ENCODE results near the gene RDH5. TPM values are rescaled to one million over a fixed set of nuclear protein-coding genes. Genes with fewer than 3 reads are reported as not detected.

RDH5 gene
- total RNA-seq (1.8 TPM), polyA plus RNA-seq (7.6 TPM)
- long read RNA-seq, donor 1 = 0 reads
- long read RNA-seq, donor 2 = 0 reads
- long read RNA-seq, donor 3, partial matches to known transcripts = 202 of 375 reads
- long read RNA-seq, donor 3, other reads (novel, unspliced or antisense) = 170 of 375 reads
- long read RNA-seq, donor 4 = 0 reads
- long read RNA-seq, donor 5, partial matches to known transcripts = 0 of 7 reads
- long read RNA-seq, donor 5, other reads (novel, unspliced or antisense) = 0 of 7 reads
- long read RNA-seq, donor 6, partial matches to known transcripts = 0 of 2 reads
- long read RNA-seq, donor 6, other reads (novel, unspliced or antisense) = 0 of 2 reads
- long read RNA-seq, donor 7, partial matches to known transcripts = 464 of 489 reads
- long read RNA-seq, donor 7, other reads (novel, unspliced or antisense) = 25 of 489 reads
- long read RNA-seq, donor 8 = 0 reads
- long read RNA-seq, donor 9, partial matches to known transcripts = 205 of 212 reads
- long read RNA-seq, donor 9, other reads (novel, unspliced or antisense) = 7 of 212 reads
- long read RNA-seq, donor 10 = 0 reads

- Histone ChIP-seq H3K4me3 (ENCODE audit: low read length in 2 of 2) (no peak within 1 kb of the TSS), H3K4me1 (ENCODE audit: control insufficient read depth in 2 of 2, insufficient read depth in 2 of 2, low read length in 2 of 2) (peaks cover 16 to 47% of the 10 kb centered on the region in 2 donors), H3K27ac (ENCODE audit: low read depth in 1 of 2, low read length in 1 of 2) (no peak within 1 kb of the TSS), H3K27me3 (ENCODE audit: control insufficient read depth in 2 of 2, insufficient read depth in 1 of 2, low read length in 1 of 2) (no peaks in the 10 kb centered on the region), H3K36me3 (ENCODE audit: control insufficient read depth in 2 of 2, insufficient read depth in 2 of 2, low read length in 1 of 2) (peaks cover 30 to 42% of the 10 kb centered on the region in 2 donors), H3K9me3 (ENCODE audit: control insufficient read depth in 2 of 2, insufficient read depth in 1 of 2, low read length in 1 of 2) (peaks cover 0 to 6% of the 10 kb centered on the region in 2 donors)
- no peak for DNase-seq (ENCODE audit: low read depth in 6 of 9, low spot score in 9 of 9)
- 89% methylated on average over 6 of the region's 6 CpGs for WGBS
These were observed at the start of gene RDH5 for GRCh38 chr12:55720071-55720564. Gene RDH5, plus strand, starts transcription at chr12:55720393. Its CDS starts 792 bp downstream, at chr12:55721185.

GRCh38 chr12:55671746-55672145, 48.4 kb upstream of the RDH5 start:
- peaks cover 0 to 4% of the 10 kb centered on the region in 2 donors for H3K27me3 ChIP-seq (ENCODE audit: control insufficient read depth in 2 of 2, insufficient read depth in 1 of 2, low read length in 1 of 2)
- WGBS = 86% methylated on average over 4 of the region's 4 CpGs
- no peak for DNase-seq (ENCODE audit: low read depth in 6 of 9, low spot score in 9 of 9)
- no peaks in the 10 kb centered on the region for H3K9me3 ChIP-seq (ENCODE audit: control insufficient read depth in 2 of 2, insufficient read depth in 1 of 2, low read length in 1 of 2)
- no peak overlapping the region for H3K4me3 ChIP-seq (ENCODE audit: low read length in 2 of 2)
- no peaks in the 10 kb centered on the region for H3K4me1 ChIP-seq (ENCODE audit: control insufficient read depth in 2 of 2, insufficient read depth in 2 of 2, low read length in 2 of 2)
- H3K27ac ChIP-seq (ENCODE audit: low read depth in 1 of 2, low read length in 1 of 2) = no peak overlapping the region
- no peaks in the 10 kb centered on the region for H3K36me3 ChIP-seq (ENCODE audit: control insufficient read depth in 2 of 2, insufficient read depth in 2 of 2, low read length in 1 of 2)

- Histone ChIP-seq H3K4me3 (ENCODE audit: low read length in 2 of 2) (no peak overlapping the region), H3K27me3 (ENCODE audit: control insufficient read depth in 2 of 2, insufficient read depth in 1 of 2, low read length in 1 of 2) (peaks cover 0 to 4% of the 10 kb centered on the region in 2 donors), H3K4me1 (ENCODE audit: control insufficient read depth in 2 of 2, insufficient read depth in 2 of 2, low read length in 2 of 2) (no peaks in the 10 kb centered on the region), H3K27ac (ENCODE audit: low read depth in 1 of 2, low read length in 1 of 2) (no peak overlapping the region), H3K36me3 (ENCODE audit: control insufficient read depth in 2 of 2, insufficient read depth in 2 of 2, low read length in 1 of 2) (no peaks in the 10 kb centered on the region), H3K9me3 (ENCODE audit: control insufficient read depth in 2 of 2, insufficient read depth in 1 of 2, low read length in 1 of 2) (no peaks in the 10 kb centered on the region)
- DNase-seq (ENCODE audit: low read depth in 6 of 9, low spot score in 9 of 9) = no peak
These were observed 46.6 kb upstream of the RDH5 start for GRCh38 chr12:55673638-55674037.

- no peak for DNase-seq (ENCODE audit: low read depth in 6 of 9, low spot score in 9 of 9)
- Histone ChIP-seq H3K27me3 (ENCODE audit: control insufficient read depth in 2 of 2, insufficient read depth in 1 of 2, low read length in 1 of 2) (peaks cover 0 to 4% of the 10 kb centered on the region in 2 donors), H3K27ac (ENCODE audit: low read depth in 1 of 2, low read length in 1 of 2) (no peak overlapping the region), H3K36me3 (ENCODE audit: control insufficient read depth in 2 of 2, insufficient read depth in 2 of 2, low read length in 1 of 2) (no peaks in the 10 kb centered on the region), H3K9me3 (ENCODE audit: control insufficient read depth in 2 of 2, insufficient read depth in 1 of 2, low read length in 1 of 2) (no peaks in the 10 kb centered on the region), H3K4me1 (ENCODE audit: control insufficient read depth in 2 of 2, insufficient read depth in 2 of 2, low read length in 2 of 2) (no peaks in the 10 kb centered on the region), H3K4me3 (ENCODE audit: low read length in 2 of 2) (no peak overlapping the region)
- 97% methylated on average over 8 of the region's 8 CpGs for WGBS
These were observed 44.5 kb upstream of the RDH5 start for GRCh38 chr12:55675666-55676065.

- H3K36me3 ChIP-seq (ENCODE audit: control insufficient read depth in 2 of 2, insufficient read depth in 2 of 2, low read length in 1 of 2) = no peaks in the 10 kb centered on the region
- H3K27ac ChIP-seq (ENCODE audit: low read depth in 1 of 2, low read length in 1 of 2) = no peak overlapping the region
- H3K4me3 ChIP-seq (ENCODE audit: low read length in 2 of 2) = no peak overlapping the region
- DNase-seq (ENCODE audit: low read depth in 6 of 9, low spot score in 9 of 9) = no peak
- H3K27me3 ChIP-seq (ENCODE audit: control insufficient read depth in 2 of 2, insufficient read depth in 1 of 2, low read length in 1 of 2) = peaks cover 0 to 12% of the 10 kb centered on the region in 2 donors
- H3K4me1 ChIP-seq (ENCODE audit: control insufficient read depth in 2 of 2, insufficient read depth in 2 of 2, low read length in 2 of 2) = peaks cover 4 to 6% of the 10 kb centered on the region in 2 donors
- WGBS = 78% methylated on average over 6 of the region's 6 CpGs
- H3K9me3 ChIP-seq (ENCODE audit: control insufficient read depth in 2 of 2, insufficient read depth in 1 of 2, low read length in 1 of 2) = no peaks in the 10 kb centered on the region
These were observed 43.5 kb upstream of the RDH5 start for GRCh38 chr12:55676707-55677106.

- peaks cover 0 to 18% of the 10 kb centered on the region in 2 donors for H3K27me3 ChIP-seq (ENCODE audit: control insufficient read depth in 2 of 2, insufficient read depth in 1 of 2, low read length in 1 of 2)
- H3K4me1 ChIP-seq (ENCODE audit: control insufficient read depth in 2 of 2, insufficient read depth in 2 of 2, low read length in 2 of 2) = peaks cover 5 to 6% of the 10 kb centered on the region in 2 donors
- H3K4me3 ChIP-seq (ENCODE audit: low read length in 2 of 2) = no peak overlapping the region
- no peaks in the 10 kb centered on the region for H3K9me3 ChIP-seq (ENCODE audit: control insufficient read depth in 2 of 2, insufficient read depth in 1 of 2, low read length in 1 of 2)
- H3K36me3 ChIP-seq (ENCODE audit: control insufficient read depth in 2 of 2, insufficient read depth in 2 of 2, low read length in 1 of 2) = no peaks in the 10 kb centered on the region
- no peak for DNase-seq (ENCODE audit: low read depth in 6 of 9, low spot score in 9 of 9)
- 97% methylated on average over 5 of the region's 5 CpGs for WGBS
- H3K27ac ChIP-seq (ENCODE audit: low read depth in 1 of 2, low read length in 1 of 2) = no peak overlapping the region
These were observed 40.5 kb upstream of the RDH5 start for GRCh38 chr12:55679691-55680090.

- no peak overlapping the region for H3K4me3 ChIP-seq (ENCODE audit: low read length in 2 of 2)
- WGBS = 23% methylated on average over 17 of the region's 17 CpGs
- H3K36me3 ChIP-seq (ENCODE audit: control insufficient read depth in 2 of 2, insufficient read depth in 2 of 2, low read length in 1 of 2) = no peaks in the 10 kb centered on the region
- H3K27ac ChIP-seq (ENCODE audit: low read depth in 1 of 2, low read length in 1 of 2) = no peak overlapping the region
- H3K9me3 ChIP-seq (ENCODE audit: control insufficient read depth in 2 of 2, insufficient read depth in 1 of 2, low read length in 1 of 2) = no peaks in the 10 kb centered on the region
- peak in 1 of 9 donors; percentile 16 for DNase-seq (ENCODE audit: low read depth in 6 of 9, low spot score in 9 of 9)
- peaks cover 0 to 14% of the 10 kb centered on the region in 2 donors for H3K27me3 ChIP-seq (ENCODE audit: control insufficient read depth in 2 of 2, insufficient read depth in 1 of 2, low read length in 1 of 2)
- H3K4me1 ChIP-seq (ENCODE audit: control insufficient read depth in 2 of 2, insufficient read depth in 2 of 2, low read length in 2 of 2) = peaks cover 5 to 6% of the 10 kb centered on the region in 2 donors
These were observed 38.8 kb upstream of the RDH5 start for GRCh38 chr12:55681142-55682077.

- Histone ChIP-seq H3K9me3 (ENCODE audit: control insufficient read depth in 2 of 2, insufficient read depth in 1 of 2, low read length in 1 of 2) (no peaks in the 10 kb centered on the region), H3K4me1 (ENCODE audit: control insufficient read depth in 2 of 2, insufficient read depth in 2 of 2, low read length in 2 of 2) (peaks cover 5 to 6% of the 10 kb centered on the region in 2 donors), H3K36me3 (ENCODE audit: control insufficient read depth in 2 of 2, insufficient read depth in 2 of 2, low read length in 1 of 2) (no peaks in the 10 kb centered on the region), H3K27ac (ENCODE audit: low read depth in 1 of 2, low read length in 1 of 2) (no peak overlapping the region), H3K4me3 (ENCODE audit: low read length in 2 of 2) (no peak overlapping the region), H3K27me3 (ENCODE audit: control insufficient read depth in 2 of 2, insufficient read depth in 1 of 2, low read length in 1 of 2) (peaks cover 0 to 14% of the 10 kb centered on the region in 2 donors)
- 89% methylated on average over 13 of the region's 13 CpGs for WGBS
- DNase-seq (ENCODE audit: low read depth in 6 of 9, low spot score in 9 of 9) = no peak
These were observed 38.0 kb upstream of the RDH5 start for GRCh38 chr12:55682087-55682796.
